ENCODE measurements around the gene EMC8.
"Not testable (repeated sequence)": the region's sequence is repeated elsewhere in the genome, so short reads cannot be mapped to it uniquely, and the experiment has no call there.

Gene EMC8

GRCh38 chr16:85834741-85835140, 35.4 kb upstream of the EMC8 start:
- no peak for DNase-seq

GRCh38 chr16:85833219-85833920, 34.0 kb upstream of the EMC8 start:
- no peak for DNase-seq

GRCh38 chr16:85832570-85833218, 33.4 kb upstream of the EMC8 start:
- DNase-seq: no peak

GRCh38 chr16:85830821-85831220, 31.5 kb upstream of the EMC8 start:
- no peak for DNase-seq

GRCh38 chr16:85829751-85830445, 30.6 kb upstream of the EMC8 start:
- no peak for DNase-seq

- no peak for DNase-seq
Measured at GRCh38 chr16:85829171-85829719, 29.9 kb upstream of the EMC8 start.

GRCh38 chr16:85828166-85828565, 28.8 kb upstream of the EMC8 start:
- no peak for DNase-seq

- no peak for DNase-seq
Measured at GRCh38 chr16:85826686-85827247, 27.4 kb upstream of the EMC8 start.

- no peak for DNase-seq
Measured at GRCh38 chr16:85825326-85825725, 26.0 kb upstream of the EMC8 start.

GRCh38 chr16:85824161-85825135, 25.1 kb upstream of the EMC8 start:
- DNase-seq: no peak

GRCh38 chr16:85823328-85823920, 24.1 kb upstream of the EMC8 start:
- no peak for DNase-seq

- DNase-seq: no peak
Measured at GRCh38 chr16:85822145-85822544, 22.8 kb upstream of the EMC8 start.

- peak; percentile 90 for DNase-seq
Measured at GRCh38 chr16:85821390-85822135, 22.2 kb upstream of the EMC8 start.

GRCh38 chr16:85820604-85821372, 21.4 kb upstream of the EMC8 start:
- DNase-seq: peak; percentile 90

- DNase-seq: no peak
Measured at GRCh38 chr16:85819771-85820170, 20.4 kb upstream of the EMC8 start.

GRCh38 chr16:85819245-85819644, 19.9 kb upstream of the EMC8 start:
- DNase-seq: peak; percentile 48

- DNase-seq: not testable (repeated sequence)
Measured at GRCh38 chr16:85817195-85817594, 17.9 kb upstream of the EMC8 start.

GRCh38 chr16:85816159-85816558, 16.8 kb upstream of the EMC8 start:
- DNase-seq: no peak

- no peak for DNase-seq
Measured at GRCh38 chr16:85812811-85813700, 13.7 kb upstream of the EMC8 start.

All from NCI-H2171 treated with DMSO at 0.1 percent for 48 hours (cell line).